IMR-90 (cell line): ENCODE data around the gene PIAS1. TPM values are rescaled to one million over a fixed set of nuclear protein-coding genes. Genes with fewer than 3 reads are reported as not detected.

Experiments used
- ATAC-seq: fragments of 200-7000 bp; cut with Tn5 transposase; 2 replicates; pipeline ENCODE4 v1.9.1; 2020; ENCODE audit warnings: low read depth, mild to moderate bottlenecking, moderate library complexity
- BruUV-seq: library from RNA; stranded (reverse); fragments of 400-500 nt; replicated peaks from 2 replicates; lab custom pipeline; 2021; lab: Mats Ljungman, UMichigan
- CTCF ChIA-PET: fragments of 300-600 bp; formaldehyde crosslinking; extraction: SDS; loops from one replicate; lab custom pipeline; 2021; ENCODE audit warnings: antibody characterized with exemption; lab: Yijun Ruan, JAX
- POLR2A ChIA-PET: fragments of 300-600 bp; sonication (Branson Sonifier 250); formaldehyde crosslinking; loops from one replicate; lab custom pipeline; 2022; ENCODE audit warnings: antibody characterized with exemption; ENCODE audit not compliant: unreplicated experiment; lab: Charles Lee
- DNase-seq: peaks from one replicate; pipeline ENCODE4 v3.0.0; 2013
- H2AFZ ChIP-seq: replicated peaks from 2 replicates; pipeline ENCODE3; 2013; ENCODE audit warnings: low read length, mild to moderate bottlenecking; ENCODE audit not compliant: poor library complexity
- H2AK5ac ChIP-seq: 2 replicates; pipeline ENCODE4 v1.6.1; 2013; ENCODE audit warnings: low read depth, low read length, inconsistent platforms
- H2AK9ac ChIP-seq: replicated peaks from 2 replicates; pipeline ENCODE3; 2013; ENCODE audit warnings: mild to moderate bottlenecking, low read depth, low read length, moderate library complexity; ENCODE audit not compliant: poor library complexity
- H2BK120ac ChIP-seq: 2 replicates; pipeline ENCODE4 v1.6.1; 2013; ENCODE audit warnings: low read depth, low read length, inconsistent platforms
- H2BK15ac ChIP-seq: 3 replicates; pipeline ENCODE4 v1.6.1; 2013; ENCODE audit warnings: low read depth, low read length, inconsistent platforms
- H2BK20ac ChIP-seq: 2 replicates; pipeline ENCODE4 v1.6.1; 2013; ENCODE audit warnings: low read depth, mild to moderate bottlenecking, inconsistent platforms, low read length, moderate library complexity
- H2BK5ac ChIP-seq: 2 replicates; pipeline ENCODE4 v1.6.1; 2013; ENCODE audit warnings: mild to moderate bottlenecking, low read depth, low read length, inconsistent platforms; ENCODE audit not compliant: poor library complexity, severe bottlenecking
- H3K14ac ChIP-seq: replicated peaks from 2 replicates; pipeline ENCODE4 v1.6.1; 2013; ENCODE audit warnings: low read depth, low read length, inconsistent platforms
- H3K18ac ChIP-seq: 2 replicates; pipeline ENCODE4 v1.6.1; 2013; ENCODE audit warnings: low read depth, low read length, control low read depth
- H3K23ac ChIP-seq: 2 replicates; pipeline ENCODE4 v1.6.1; 2013; ENCODE audit warnings: low read depth, low read length, inconsistent platforms
- H3K27ac ChIP-seq: 2 replicates; pipeline ENCODE4 v1.5.1; 2013; ENCODE audit warnings: mild to moderate bottlenecking, control low read depth, low read length; ENCODE audit not compliant: insufficient read depth
- H3K27me3 ChIP-seq: 2 replicates; pipeline ENCODE4 v1.6.1; 2013; ENCODE audit warnings: low read length; ENCODE audit not compliant: control insufficient read depth, insufficient read depth
- H3K36me3 ChIP-seq: 2 replicates; pipeline ENCODE4 v1.6.1; 2013; ENCODE audit warnings: low read length, mixed read lengths; ENCODE audit not compliant: control insufficient read depth, insufficient read depth
- H3K4ac ChIP-seq: 2 replicates; pipeline ENCODE4 v1.6.1; 2013; ENCODE audit warnings: low read depth, low read length, inconsistent platforms
- H3K4me1 ChIP-seq: 2 replicates; pipeline ENCODE4 v1.6.1; 2013; ENCODE audit warnings: low read length, mixed read lengths; ENCODE audit not compliant: control insufficient read depth, insufficient read depth
- H3K4me2 ChIP-seq: 2 replicates; pipeline ENCODE4 v1.6.1; 2013; ENCODE audit warnings: low read depth, mild to moderate bottlenecking, control low read depth, low read length, moderate library complexity
- H3K4me3 ChIP-seq: 2 replicates; pipeline ENCODE4 v1.5.1; 2013; ENCODE audit warnings: low read depth, mild to moderate bottlenecking, control low read depth, low read length, moderate library complexity; ENCODE audit not compliant: insufficient read depth
- H3K56ac ChIP-seq: 2 replicates; pipeline ENCODE4 v1.6.1; 2013; ENCODE audit warnings: low read length, inconsistent platforms; ENCODE audit not compliant: insufficient read depth; ENCODE audit errors: extremely low read depth
- H3K79me1 ChIP-seq, 2 experiments: 2 replicates each; pipeline ENCODE4 v1.6.1; 2013; ENCODE audit warnings: low read length in 2 of 2, inconsistent platforms in 1 of 2, low read depth in 1 of 2
- H3K9ac ChIP-seq: 2 replicates; pipeline ENCODE4 v1.6.1; 2013; ENCODE audit warnings: low read depth, low read length, control low read depth
- H3K9me1 ChIP-seq: 2 replicates; pipeline ENCODE4 v1.6.1; 2013; ENCODE audit warnings: low read length, inconsistent platforms; ENCODE audit not compliant: insufficient read depth
- H3K9me3 ChIP-seq: 2 replicates; pipeline ENCODE4 v1.6.1; 2013; ENCODE audit warnings: low read length; ENCODE audit not compliant: control insufficient read depth, insufficient read depth
- H4K20me1 ChIP-seq: 2 replicates; pipeline ENCODE4 v1.6.1; 2013; ENCODE audit warnings: low read length, inconsistent platforms; ENCODE audit not compliant: insufficient read depth
- H4K5ac ChIP-seq: 2 replicates; pipeline ENCODE4 v1.6.1; 2013; ENCODE audit warnings: mild to moderate bottlenecking, low read depth, low read length, control low read depth
- H4K8ac ChIP-seq, 2 experiments: 2 replicates each; pipeline ENCODE4 v1.6.1; 2013; ENCODE audit warnings: low read depth in 2 of 2, low read length in 2 of 2, control low read depth in 1 of 2, inconsistent platforms in 1 of 2
- H4K91ac ChIP-seq: 2 replicates; pipeline ENCODE4 v1.6.1; 2013; ENCODE audit warnings: low read depth, low read length, inconsistent platforms; ENCODE audit not compliant: insufficient read depth
- BHLHE40 ChIP-seq: fragments of 150-350 bp; IDR thresholded peaks from 2 replicates; pipeline ENCODE4 v1.6.1; 2016; ENCODE audit warnings: mild to moderate bottlenecking, low read depth, low read length
- CEBPB ChIP-seq: IDR thresholded peaks from 2 replicates; pipeline ENCODE4 v1.6.1; 2012; ENCODE audit warnings: low read depth, low read length, improper control_type of control experiment
- CHD1 ChIP-seq: IDR thresholded peaks from 2 replicates; pipeline ENCODE4 v1.6.1; 2012; ENCODE audit warnings: low read depth, low read length, improper control_type of control experiment
- ELK1 ChIP-seq: fragments of 150-350 bp; IDR thresholded peaks from 2 replicates; pipeline ENCODE4 v1.6.1; 2016; ENCODE audit warnings: low read depth, mild to moderate bottlenecking, low read length, moderate library complexity, borderline replicate concordance
- FOS ChIP-seq: fragments of 150-350 bp; IDR thresholded peaks from 2 replicates; pipeline ENCODE4 v1.6.1; 2016; ENCODE audit warnings: low read depth, low read length
- MAFK ChIP-seq: IDR thresholded peaks from 2 replicates; pipeline ENCODE4 v1.6.1; 2012; ENCODE audit warnings: low read depth, low read length, improper control_type of control experiment
- MAZ ChIP-seq: IDR thresholded peaks from 2 replicates; pipeline ENCODE4 v1.6.1; 2012; ENCODE audit warnings: low read depth, mild to moderate bottlenecking, low read length, improper control_type of control experiment, moderate library complexity, borderline replicate concordance
- MXI1 ChIP-seq: IDR thresholded peaks from 2 replicates; pipeline ENCODE4 v1.6.1; 2012; ENCODE audit warnings: low read depth, mild to moderate bottlenecking, low read length, moderate library complexity, borderline replicate concordance
- NFE2L2 ChIP-seq: fragments of 150-350 bp; IDR thresholded peaks from 2 replicates; pipeline ENCODE4 v1.6.1; 2016; ENCODE audit warnings: low read depth, mild to moderate bottlenecking, low read length
- POLR2A ChIP-seq: IDR thresholded peaks from 2 replicates; pipeline ENCODE4 v1.6.1; 2012; ENCODE audit warnings: mild to moderate bottlenecking, low read depth, low read length
- RAD21 ChIP-seq: IDR thresholded peaks from 2 replicates; pipeline ENCODE4 v1.6.1; 2012; ENCODE audit warnings: low read length, improper control_type of control experiment
- RCOR1 ChIP-seq: IDR thresholded peaks from 2 replicates; pipeline ENCODE4 v1.6.1; 2012; ENCODE audit warnings: mild to moderate bottlenecking, low read length, improper control_type of control experiment; ENCODE audit not compliant: insufficient replicate concordance
- RFX5 ChIP-seq: IDR thresholded peaks from 2 replicates; pipeline ENCODE4 v1.8.0; 2012; ENCODE audit warnings: low read depth, mild to moderate bottlenecking, low read length, moderate library complexity
- SMC3 ChIP-seq: fragments of 150-350 bp; IDR thresholded peaks from 2 replicates; pipeline ENCODE4 v1.6.1; 2016; ENCODE audit warnings: low read depth, mild to moderate bottlenecking, antibody characterized with exemption, low read length, moderate library complexity
- USF2 ChIP-seq: fragments of 150-350 bp; IDR thresholded peaks from 2 replicates; pipeline ENCODE4 v1.6.1; 2017; ENCODE audit warnings: mild to moderate bottlenecking, antibody characterized with exemption, low read length, low read depth
- WGBS, 2 experiments: methylation state at CpG; one replicate each; pipeline versions ENCODE4 v1.1.5 to v1.1.7; 2013; ENCODE audit warnings: missing lambda C conversion rate in 2 of 2; ENCODE audit not compliant: insufficient read length in 1 of 2; ENCODE audit errors: extremely low coverage in 2 of 2; 5-methylcytosine and 5-hydroxymethylcytosine counted together
- dilution Hi-C: fragments of 300-500 bp; cut with HindIII; formaldehyde crosslinking; loops from one replicate; pipeline ENCODE4 v1.14.3; 2018; ENCODE audit warnings: low sequenced_read_pairs; ENCODE audit not compliant: unreplicated experiment
- in situ Hi-C: fragments of 300-500 bp; cut with MboI; formaldehyde crosslinking; loops from 3 replicates; pipeline ENCODE4 v1.14.3; 2019; ENCODE audit warnings: low sequenced_read_pairs, inconsistent platforms, mixed read lengths
- intact Hi-C: fragments of 100-400 bp; cut with micrococcal nuclease; formaldehyde crosslinking; loops from 2 replicates; pipeline ENCODE4 v1.10.0; 2022
- polyA plus RNA-seq, 3 experiments: library from polyadenylated mRNA; depleted of rRNA; stranded (reverse); fragments of >200 nt; gene quantifications; 2 replicates each; pipeline ENCODE4 v1.2.3, GENCODE V29; 2012; ENCODE audit warnings: low replicate concordance in 1 of 3
- total RNA-seq: library from RNA; depleted of rRNA; stranded (reverse); fragments of >200 nt; gene quantifications from 2 replicates; pipeline ENCODE4 v1.2.3, GENCODE V29; 2012

Gene PIAS1
- total and polyA plus RNA-seq, 2 of the 4 experiments (the other 2 are of a cell fraction) = 20.0 to 63.6 TPM

- Histone ChIP-seq H3K4me2 (peak overlapping the region; percentile 92), H3K4ac (0 out of 2 replicates have a peak overlapping the region, but pooled peaks have one; percentile 24), H2AK9ac (peak overlapping the region; percentile 56), H3K79me1 (peaks cover 0 to 34% of the 10 kb centered on the region in 2 experiments; a peak in 2 of 4 replicates), H2AFZ (no peak overlapping the region), H3K9me3 (no peaks in the 10 kb centered on the region), H3K36me3 (0 out of 2 replicates have a peak, but pooled peaks cover 2% of the 10 kb centered on the region), H4K8ac (no peak overlapping the region; a peak in 1 of 4 replicates), H2BK20ac (no peak overlapping the region), H3K4me3 (peak overlapping the region; percentile 88), H3K4me1 (no peaks in the 10 kb centered on the region; the same call in 1 of the 2 replicates), H4K20me1 (peaks cover 49% of the 10 kb centered on the region), H3K14ac (peak overlapping the region; percentile 27), H3K9me1 (no peaks in the 10 kb centered on the region), H3K18ac (no peak overlapping the region), H4K91ac (no peak overlapping the region), H3K27me3 (no peaks in the 10 kb centered on the region), H3K27ac (peak overlapping the region; percentile 57), H3K9ac (peak overlapping the region; percentile 85), H4K5ac (no peak overlapping the region), H2BK5ac (no peak overlapping the region), H2BK120ac (no peak overlapping the region), H2BK15ac (no peak overlapping the region), H2AK5ac (no peak overlapping the region), H3K56ac (peak overlapping the region; percentile 32; the same call in 1 of the 2 replicates), H3K23ac (peak overlapping the region; percentile 52)
- WGBS, 2 experiments = no CpG with 5 or more reads among the region's 15 CpGs
- TF ChIP-seq USF2 (no peak), MAZ (no peak), RFX5 (no peak), RAD21 (no peak), FOS (no peak), BHLHE40 (no peak), POLR2A (no peak), RCOR1 (no peak), SMC3 (no peak), MXI1 (no peak), NFE2L2 (no peak), MAFK (no peak), CHD1 (no peak), CEBPB (no peak), ELK1 (no peak)
- DNase-seq = peak; percentile 52
- intact Hi-C loops (loop anchor here (1.0 to 2.0 kb wide), 2 partner anchors 94 to 100 kb away; no protein-coding TSS in a partner anchor), dilution Hi-C loops (no loop called here), in situ Hi-C loops (no loop called here)
- ChIA-PET POLR2A (no interaction called here), CTCF (interaction anchor here (1.3 kb wide), 1 partner anchor 99 kb away, joined by 3 read pairs; no protein-coding TSS in a partner anchor)
- no peak for ATAC-seq
- BruUV-seq = no TSS peak
Measured at GRCh38 chr15:68055224-68055705, 1.1 kb downstream of the PIAS1 start.
